Astrocyte of the cerebellum (primary cell): ENCODE results near the gene CALHM5.

Experiments used
- DNase-seq: peaks from one replicate; pipeline ENCODE4 v3.0.0-alpha.2; 2011; ENCODE audit warnings: low read depth
- H3K4me3 ChIP-seq: 2 replicates; pipeline ENCODE4 v1.5.1; 2011; ENCODE audit warnings: mild to moderate bottlenecking, low read depth, low read length, moderate library complexity
- in situ Hi-C: cut with HindIII; loops from 2 replicates; pipeline ENCODE4 v1.10.0; 2017; ENCODE audit warnings: low sequenced_read_pairs
- TF ChIP-seq, protein P1 (sequence below): IDR thresholded peaks from 2 replicates; pipeline ENCODE4 v1.5.1; 2012; ENCODE audit warnings: low read length, low read depth, moderate library complexity, mild to moderate bottlenecking; ENCODE audit errors: missing control alignments

Gene CALHM5

DNA sequence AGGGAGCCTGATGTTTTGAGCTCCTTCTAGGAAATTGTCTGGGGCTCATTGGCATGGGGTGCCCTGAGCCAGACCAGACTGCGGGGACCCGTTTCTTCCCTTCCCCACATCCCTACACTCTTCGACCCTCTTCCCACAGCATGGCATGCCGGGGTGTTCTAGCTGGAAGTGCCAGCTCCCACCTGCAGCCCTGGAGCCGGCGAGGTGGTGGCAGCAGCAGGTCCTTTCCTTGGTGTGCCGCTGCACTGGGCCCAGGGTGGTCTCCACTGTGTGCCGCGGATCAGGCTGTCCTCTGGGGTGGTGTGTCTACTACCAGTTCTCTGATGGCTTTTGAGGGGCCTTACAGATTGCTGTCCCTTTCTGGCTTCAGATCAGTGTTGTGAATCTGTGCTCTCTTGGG, 52.4 kb downstream of the CALHM5 start:
- in situ Hi-C loops: no loop called here
- TF ChIP-seq, protein P1, sequence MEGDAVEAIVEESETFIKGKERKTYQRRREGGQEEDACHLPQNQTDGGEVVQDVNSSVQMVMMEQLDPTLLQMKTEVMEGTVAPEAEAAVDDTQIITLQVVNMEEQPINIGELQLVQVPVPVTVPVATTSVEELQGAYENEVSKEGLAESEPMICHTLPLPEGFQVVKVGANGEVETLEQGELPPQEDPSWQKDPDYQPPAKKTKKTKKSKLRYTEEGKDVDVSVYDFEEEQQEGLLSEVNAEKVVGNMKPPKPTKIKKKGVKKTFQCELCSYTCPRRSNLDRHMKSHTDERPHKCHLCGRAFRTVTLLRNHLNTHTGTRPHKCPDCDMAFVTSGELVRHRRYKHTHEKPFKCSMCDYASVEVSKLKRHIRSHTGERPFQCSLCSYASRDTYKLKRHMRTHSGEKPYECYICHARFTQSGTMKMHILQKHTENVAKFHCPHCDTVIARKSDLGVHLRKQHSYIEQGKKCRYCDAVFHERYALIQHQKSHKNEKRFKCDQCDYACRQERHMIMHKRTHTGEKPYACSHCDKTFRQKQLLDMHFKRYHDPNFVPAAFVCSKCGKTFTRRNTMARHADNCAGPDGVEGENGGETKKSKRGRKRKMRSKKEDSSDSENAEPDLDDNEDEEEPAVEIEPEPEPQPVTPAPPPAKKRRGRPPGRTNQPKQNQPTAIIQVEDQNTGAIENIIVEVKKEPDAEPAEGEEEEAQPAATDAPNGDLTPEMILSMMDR: no peak
- no peak for DNase-seq
- H3K4me3 ChIP-seq: no peak overlapping the region

DNA sequence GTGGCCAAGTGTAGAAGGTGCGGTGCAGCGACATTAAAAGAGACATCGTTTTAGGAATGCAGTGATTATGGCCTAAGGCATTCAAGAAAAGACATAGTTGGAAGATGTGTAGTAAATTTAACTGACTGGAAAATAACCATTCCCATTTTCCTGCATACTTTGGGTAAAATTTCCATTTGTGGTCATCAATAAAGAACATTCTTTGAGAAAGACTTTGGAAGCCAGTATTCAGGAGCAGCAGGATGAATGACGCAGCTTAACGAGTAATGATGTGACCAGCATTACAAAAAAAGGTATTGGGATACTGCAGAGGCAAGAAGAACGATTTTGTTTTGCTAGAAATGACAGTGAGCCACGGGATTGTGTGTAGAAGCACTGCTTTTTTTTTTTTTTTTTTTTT, 52.9 kb downstream of the CALHM5 start:
- DNase-seq: peak; percentile 34
- in situ Hi-C loops: no loop called here
- TF ChIP-seq, protein P1: no peak
- no peak overlapping the region for H3K4me3 ChIP-seq

DNA sequence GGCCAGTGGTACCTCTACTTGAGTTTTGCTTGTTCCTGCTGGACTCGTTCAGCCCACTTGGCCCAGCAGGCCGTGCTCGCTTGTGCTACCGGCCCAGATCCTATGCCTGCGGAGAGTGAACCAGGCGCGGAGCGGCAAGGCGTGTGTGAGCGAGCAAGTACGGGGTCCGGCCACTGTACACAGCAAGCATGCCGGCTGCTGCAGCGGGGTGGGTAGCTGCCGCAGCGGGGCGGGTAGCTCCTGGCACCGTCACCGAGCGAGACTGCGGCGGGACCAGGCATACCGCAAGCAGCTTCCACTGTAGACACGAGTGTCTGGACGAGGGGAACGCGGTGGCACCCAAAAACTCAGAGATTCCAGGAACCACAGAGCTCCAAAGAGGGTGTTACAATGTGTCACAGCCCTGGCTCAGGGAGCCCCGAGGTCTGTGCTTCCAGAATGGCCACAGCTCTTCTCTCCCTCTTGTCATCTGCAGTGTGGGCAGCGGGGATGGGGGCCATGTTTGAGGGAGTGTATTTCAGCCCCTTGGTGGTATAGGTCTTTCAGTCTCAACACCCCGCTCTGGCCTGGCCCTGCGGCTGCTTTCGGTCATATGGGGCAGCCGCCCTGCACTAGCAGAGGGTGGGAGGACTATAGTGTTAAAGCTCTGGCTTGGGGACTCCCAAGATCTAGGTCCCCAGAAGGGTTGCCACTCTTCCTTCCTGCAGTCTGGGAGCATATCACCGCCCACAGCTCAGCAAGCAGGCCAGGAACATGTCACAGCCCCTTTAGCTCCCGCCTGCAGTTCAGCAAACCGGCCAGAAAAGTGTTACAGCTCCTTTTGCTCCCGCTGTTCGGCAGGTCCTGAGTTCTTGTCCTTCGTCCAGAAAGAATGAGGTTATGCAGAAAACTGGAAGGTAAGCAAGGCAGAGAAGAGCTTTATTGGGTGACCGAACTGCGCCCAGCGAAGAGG, 53.8 kb downstream of the CALHM5 start:
- no peak for DNase-seq
- in situ Hi-C loops: no loop called here
- H3K4me3 ChIP-seq: peak overlapping the region; percentile 20
- TF ChIP-seq, protein P1: no peak

- DNase-seq: no peak
- in situ Hi-C loops: no loop called here
- TF ChIP-seq, protein P1: no peak
- no peak overlapping the region for H3K4me3 ChIP-seq
Measured at GRCh38 chr6:116568111-116568510, 56.7 kb downstream of the CALHM5 start.

- no peak for DNase-seq
- in situ Hi-C loops: no loop called here
- no peak overlapping the region for H3K4me3 ChIP-seq
- TF ChIP-seq, protein P1: no peak
Measured at GRCh38 chr6:116568821-116569755, 57.6 kb downstream of the CALHM5 start.
